Measurements from ENCODE around the gene MAMLD1.

The MAMLD1 gene

GRCh38 chrX:150502091-150502490 is 139.0 kb downstream of the MAMLD1 start:
- no peak for DNase-seq (ENCODE audit: low read depth in 3 of 3)

GRCh38 chrX:150502979-150503897 is 140.1 kb downstream of the MAMLD1 start:
- DNase-seq (ENCODE audit: low read depth in 3 of 3), result no peak

GRCh38 chrX:150503898-150504219 is 140.7 kb downstream of the MAMLD1 start:
- no peak for DNase-seq (ENCODE audit: low read depth in 3 of 3)

GRCh38 chrX:150504397-150505182 is 141.5 kb downstream of the MAMLD1 start:
- no peak for DNase-seq (ENCODE audit: low read depth in 3 of 3)

- no peak for DNase-seq (ENCODE audit: low read depth in 3 of 3)
Observed at GRCh38 chrX:150506020-150506419, 142.9 kb downstream of the MAMLD1 start.

GRCh38 chrX:150506486-150506885 is 143.4 kb downstream of the MAMLD1 start:
- DNase-seq (ENCODE audit: low read depth in 3 of 3), result no peak

GRCh38 chrX:150507251-150507856 is 144.2 kb downstream of the MAMLD1 start:
- no peak for DNase-seq (ENCODE audit: low read depth in 3 of 3)

GRCh38 chrX:150508018-150508417 is 144.9 kb downstream of the MAMLD1 start:
- DNase-seq (ENCODE audit: low read depth in 3 of 3), result no peak

- no peak for DNase-seq (ENCODE audit: low read depth in 3 of 3)
Observed at GRCh38 chrX:150508451-150509367, 145.6 kb downstream of the MAMLD1 start.

- DNase-seq (ENCODE audit: low read depth in 3 of 3), result no peak
Observed at GRCh38 chrX:150509703-150510102, 146.6 kb downstream of the MAMLD1 start.

GRCh38 chrX:150512461-150512901 is 149.4 kb downstream of the MAMLD1 start:
- DNase-seq (ENCODE audit: low read depth in 3 of 3), result no peak

- no peak for DNase-seq (ENCODE audit: low read depth in 3 of 3)
Observed at GRCh38 chrX:150513544-150513943, 150.4 kb downstream of the MAMLD1 start.

GRCh38 chrX:150514462-150514861 is 151.3 kb downstream of the MAMLD1 start:
- no peak for DNase-seq (ENCODE audit: low read depth in 3 of 3)

- DNase-seq (ENCODE audit: low read depth in 3 of 3), result no peak
Observed at GRCh38 chrX:150515801-150516200, 152.7 kb downstream of the MAMLD1 start.

- DNase-seq (ENCODE audit: low read depth in 3 of 3), result no peak
Observed at GRCh38 chrX:150517303-150517910, 154.3 kb downstream of the MAMLD1 start.

GRCh38 chrX:150522494-150522893 is 159.4 kb downstream of the MAMLD1 start:
- no peak for DNase-seq (ENCODE audit: low read depth in 3 of 3)

- no peak for DNase-seq (ENCODE audit: low read depth in 3 of 3)
Observed at GRCh38 chrX:150525061-150525919, 162.2 kb downstream of the MAMLD1 start.

- no peak for DNase-seq (ENCODE audit: low read depth in 3 of 3)
Observed at GRCh38 chrX:150526692-150527091, 163.6 kb downstream of the MAMLD1 start.

- DNase-seq (ENCODE audit: low read depth in 3 of 3), result no peak
Observed at GRCh38 chrX:150527108-150527507, 164.0 kb downstream of the MAMLD1 start.

- DNase-seq (ENCODE audit: low read depth in 3 of 3), result no peak
Observed at GRCh38 chrX:150529587-150529986, 166.5 kb downstream of the MAMLD1 start.
